Nucleus accumbens (tissue), 56 donors: ENCODE data around the gene CBX1.

Experiments used
- DNase-seq, 56 donors: peaks; one replicate each; lab custom pipeline; 2025; lab: John Stamatoyannopoulos, UW

The CBX1 gene

GRCh38 chr17:48055531-48056245, 45.6 kb downstream of the CBX1 start:
- DNase-seq = no peak

GRCh38 chr17:48054238-48055185, 46.8 kb downstream of the CBX1 start:
- DNase-seq = peak in 52 of 56 donors; percentile 15 to 94 (median 74)

- no peak for DNase-seq
Observed at GRCh38 chr17:48053758-48054237, 47.5 kb downstream of the CBX1 start.

- DNase-seq = peak in 35 of 56 donors; percentile 14 to 67 (median 29)
Observed at GRCh38 chr17:48052956-48053757, 48.1 kb downstream of the CBX1 start.

- peak in 5 of 56 donors; percentile 5 to 49 (median 14) for DNase-seq
Observed at GRCh38 chr17:48051706-48052486, 49.4 kb downstream of the CBX1 start.

GRCh38 chr17:48051283-48051682, 50.0 kb downstream of the CBX1 start:
- DNase-seq = no peak

GRCh38 chr17:48048384-48049126, 52.7 kb downstream of the CBX1 start:
- DNase-seq = peak in 39 of 56 donors; percentile 25 to 89 (median 78)

- DNase-seq = peak; percentile 91 to 100 (median 100)
Observed at GRCh38 chr17:48047741-48048383, 53.4 kb downstream of the CBX1 start, which contains the start of gene NFE2L1. NFE2L1 (plus strand) TSS chr17:48048359; CDS start chr17:48051119, 2,760 bp downstream.

GRCh38 chr17:48047113-48047740, 54.1 kb downstream of the CBX1 start:
- peak in 3 of 56 donors; percentile 41 to 57 (median 49) for DNase-seq

- DNase-seq = no peak
Observed at GRCh38 chr17:48046296-48046695, 55.0 kb downstream of the CBX1 start.

- DNase-seq = no peak
Observed at GRCh38 chr17:48045316-48046001, 55.8 kb downstream of the CBX1 start.

- DNase-seq = no peak
Observed at GRCh38 chr17:48044851-48045250, 56.4 kb downstream of the CBX1 start.

GRCh38 chr17:48043176-48043575, 58.1 kb downstream of the CBX1 start:
- DNase-seq = no peak

GRCh38 chr17:48038687-48039086, 62.6 kb downstream of the CBX1 start:
- no peak for DNase-seq

GRCh38 chr17:48037838-48038323, 63.4 kb downstream of the CBX1 start:
- DNase-seq = no peak

- DNase-seq = peak in 8 of 56 donors; percentile 12 to 46 (median 18)
Observed at GRCh38 chr17:48037036-48037837, 64.0 kb downstream of the CBX1 start, which contains the start of gene COPZ2. COPZ2 (minus strand) TSS chr17:48037797; CDS start chr17:48037777, 20 bp downstream.
